Measurements from ENCODE around the gene PLCB1. TPM values are rescaled to one million over a fixed set of nuclear protein-coding genes. Genes with fewer than 3 reads are reported as not detected.
A peak's percentile ranks its signal among the peaks of the same experiment; 100 is the strongest.

PLCB1 gene
- total RNA-seq, 3 donors from 2014 or later, result 7.2 to 50.7 (median 8.8) TPM

- Histone ChIP-seq H3K4me3 (no peak overlapping the region), H3K9me3 (no peaks in the 10 kb centered on the region), H3K4me1 (ENCODE audit: low read depth) (peaks cover 6% of the 10 kb centered on the region), H3K36me3 (ENCODE audit: low read depth) (no peaks in the 10 kb centered on the region)
- peak; percentile 56 for TF ChIP-seq CTCF (IDR thresholded peaks at IDR 0.05)
- intact Hi-C loops (cut with DNase I, micrococcal nuclease), result loop anchor here in 1 of 2 donors (10.0 kb wide), 1 partner anchor 501 kb away; no protein-coding TSS in a partner anchor
- peak in 1 of 3 donors; percentile 42 for DNase-seq
- ATAC-seq, result peak; percentile 95
These were observed 721.8 kb downstream of the PLCB1 start for GRCh38 chr20:8853805-8854338.

- TF ChIP-seq CTCF (IDR thresholded peaks at IDR 0.05), result no peak
- intact Hi-C loops (cut with DNase I, micrococcal nuclease), result loop anchor here in 1 of 2 donors (10.0 kb wide), 1 partner anchor 500 kb away; no protein-coding TSS in a partner anchor
- no peaks in the 10 kb centered on the region for H3K9me3 ChIP-seq
- peaks cover 6% of the 10 kb centered on the region for H3K4me1 ChIP-seq (ENCODE audit: low read depth)
- ATAC-seq (no peak), DNase-seq (peak in 2 of 3 donors; percentile 14 to 24)
- H3K4me3 ChIP-seq, result no peak overlapping the region
- no peaks in the 10 kb centered on the region for H3K36me3 ChIP-seq (ENCODE audit: low read depth)
These were observed 722.5 kb downstream of the PLCB1 start for GRCh38 chr20:8854571-8854970.

GRCh38 chr20:8855315-8855714 is 723.2 kb downstream of the PLCB1 start:
- no peak for TF ChIP-seq CTCF (IDR thresholded peaks at IDR 0.05)
- no peak for DNase-seq
- H3K4me1 ChIP-seq (ENCODE audit: low read depth), result peaks cover 6% of the 10 kb centered on the region
- H3K9me3 ChIP-seq, result no peaks in the 10 kb centered on the region
- no peaks in the 10 kb centered on the region for H3K36me3 ChIP-seq (ENCODE audit: low read depth)
- no peak overlapping the region for H3K4me3 ChIP-seq
- ATAC-seq, result no peak
- intact Hi-C loops (cut with DNase I, micrococcal nuclease), result loop anchor here in 1 of 2 donors (10.0 kb wide), 1 partner anchor 499 kb away; no protein-coding TSS in a partner anchor

- ATAC-seq (no peak), DNase-seq (no peak)
- no peak for TF ChIP-seq CTCF (IDR thresholded peaks at IDR 0.05)
- Histone ChIP-seq H3K4me1 (ENCODE audit: low read depth) (peaks cover 6% of the 10 kb centered on the region), H3K9me3 (no peaks in the 10 kb centered on the region), H3K4me3 (no peak overlapping the region), H3K36me3 (ENCODE audit: low read depth) (no peaks in the 10 kb centered on the region)
- intact Hi-C loops (cut with DNase I, micrococcal nuclease), result loop anchor here in 1 of 2 donors (10.0 kb wide), 1 partner anchor 498 kb away; no protein-coding TSS in a partner anchor
These were observed 724.6 kb downstream of the PLCB1 start for GRCh38 chr20:8856668-8857067.

- Histone ChIP-seq H3K9me3 (no peaks in the 10 kb centered on the region), H3K4me1 (ENCODE audit: low read depth) (peaks cover 6% of the 10 kb centered on the region), H3K4me3 (no peak overlapping the region), H3K36me3 (ENCODE audit: low read depth) (no peaks in the 10 kb centered on the region)
- no peak for TF ChIP-seq CTCF (IDR thresholded peaks at IDR 0.05)
- intact Hi-C loops (cut with DNase I, micrococcal nuclease), result loop anchor here in 1 of 2 donors (10.0 kb wide), 1 partner anchor 497 kb away; no protein-coding TSS in a partner anchor
- DNase-seq (no peak), ATAC-seq (no peak)
These were observed 726.2 kb downstream of the PLCB1 start for GRCh38 chr20:8858181-8858787.

All from mucosa of descending colon (tissue), 3 donors.